Esophagus muscularis mucosa (tissue), 4 donors: ENCODE data around the gene PHC2. TPM values are rescaled to one million over a fixed set of nuclear protein-coding genes. Genes with fewer than 3 reads are reported as not detected.

Source experiments
- DNase-seq: peaks from one replicate; pipeline ENCODE4 v3.0.0-alpha.2; 2017; ENCODE audit errors: extremely low spot score
- H3K27ac ChIP-seq, 4 donors: fragments of 200-600 bp; sonication (generic); replicated peaks in 1 of 4; 1 replicate in 3 of 4; 2 replicates in 1 of 4; pipeline ENCODE4 v1.5.1; 2016 to 2019; ENCODE audit warnings: mild to moderate bottlenecking in 1 of 4
- H3K27me3 ChIP-seq, 4 donors: fragments of 200-600 bp; sonication (generic); one replicate each; pipeline versions ENCODE4 v1.5.1 to v1.6.0; 2016 to 2019
- H3K36me3 ChIP-seq, 4 donors: fragments of 200-600 bp; sonication (generic); one replicate each; pipeline ENCODE4 v1.5.1; 2016 to 2019
- H3K4me1 ChIP-seq, 4 donors: fragments of 200-600 bp; sonication (generic); one replicate each; pipeline ENCODE4 v1.5.1; 2016 to 2019
- H3K4me3 ChIP-seq, 4 donors: fragments of 200-600 bp; sonication (generic); 1 replicate in 2 of 4; 2 replicates in 2 of 4; pipeline ENCODE4 v1.5.1; 2016 to 2019; ENCODE audit warnings: mild to moderate bottlenecking in 4 of 4, moderate library complexity in 1 of 4
- H3K9me3 ChIP-seq, 4 donors: fragments of 200-600 bp; sonication (generic); 1 replicate in 3 of 4; 2 replicates in 1 of 4; pipeline ENCODE4 v1.5.1; 2016 to 2019
- CTCF ChIP-seq, 3 experiments: fragments of 200-600 bp in 2 of 3; fragments of 450-650 bp in 1 of 3; sonication (generic) in 2 of 3; IDR thresholded peaks; one replicate each; pipeline ENCODE4 v1.5.1; 2017 to 2019; ENCODE audit warnings: antibody characterized with exemption in 3 of 3, mild to moderate bottlenecking in 2 of 3, moderate library complexity in 1 of 3
- EP300 ChIP-seq: sonication (generic); formaldehyde crosslinking; IDR thresholded peaks from one replicate; pipeline ENCODE4 v1.6.1; 2017; ENCODE audit warnings: antibody characterized with exemption
- POLR2A ChIP-seq: fragments of 450-650 bp; IDR thresholded peaks from one replicate; pipeline ENCODE4 v1.6.1; 2017; ENCODE audit warnings: antibody characterized with exemption, moderate library complexity, mild to moderate bottlenecking, low read depth
- POLR2AphosphoS5 ChIP-seq, 2 donors: sonication (generic); formaldehyde crosslinking; IDR thresholded peaks; one replicate each; pipeline ENCODE4 v1.6.1; 2017; ENCODE audit warnings: antibody characterized with exemption in 2 of 2
- WGBS: methylation state at CpG from one replicate; pipeline ENCODE4 v1.1.5; 2018; 5-methylcytosine and 5-hydroxymethylcytosine counted together
- intact Hi-C: fragments of 100-400 bp; cut with DNase I; formaldehyde crosslinking; loops from one replicate; pipeline ENCODE4 v1.15.1; 2023
- total RNA-seq, 4 donors: library from RNA; depleted of rRNA; stranded (reverse); fragments of >200 nt; gene quantifications; one replicate each; pipeline versions ENCODE4 v1.1.0 to v1.2.1, GENCODE V29; 2016

PHC2 gene
- total RNA-seq, 4 donors from 2014 or later: 104 to 274 (median 201) TPM

- H3K9me3 ChIP-seq: no peaks in the 10 kb centered on the region
- H3K36me3 ChIP-seq: peaks cover 28 to 73% (median 54%) of the 10 kb centered on the region in 4 donors
- no peak for TF ChIP-seq POLR2AphosphoS5 (IDR thresholded peaks at IDR 0.05)
- no peak for TF ChIP-seq CTCF (IDR thresholded peaks at IDR 0.05)
- TF ChIP-seq POLR2A: no peak
- no peak for TF ChIP-seq EP300
- peaks cover 12 to 16% (median 14%) of the 10 kb centered on the region in 4 donors for H3K4me1 ChIP-seq
- DNase-seq: no peak
- 85% methylated on average over 6 of the region's 6 CpGs for WGBS
- H3K27ac ChIP-seq: no peak overlapping the region
- intact Hi-C loops: no loop called here
- no peaks in the 10 kb centered on the region for H3K27me3 ChIP-seq
- no peak overlapping the region for H3K4me3 ChIP-seq
These were observed 146.8 kb downstream of the PHC2 start for GRCh38 chr1:33284049-33284448.

- no peak for DNase-seq
- TF ChIP-seq EP300: no peak
- H3K4me1 ChIP-seq: peaks cover 12 to 16% (median 12%) of the 10 kb centered on the region in 4 donors
- peaks cover 28 to 78% (median 63%) of the 10 kb centered on the region in 4 donors for H3K36me3 ChIP-seq
- H3K9me3 ChIP-seq: no peaks in the 10 kb centered on the region
- intact Hi-C loops: no loop called here
- no peaks in the 10 kb centered on the region for H3K27me3 ChIP-seq
- 75% methylated on average over 3 of the region's 3 CpGs for WGBS
- no peak overlapping the region for H3K4me3 ChIP-seq
- no peak overlapping the region for H3K27ac ChIP-seq
These were observed 148.1 kb downstream of the PHC2 start for GRCh38 chr1:33282791-33283190.

- peaks cover 7 to 11% (median 10%) of the 10 kb centered on the region in 4 donors for H3K4me1 ChIP-seq
- H3K27me3 ChIP-seq: no peaks in the 10 kb centered on the region
- H3K27ac ChIP-seq: no peak overlapping the region
- H3K4me3 ChIP-seq: no peak overlapping the region
- TF ChIP-seq POLR2AphosphoS5 (IDR thresholded peaks at IDR 0.05) (no peak), POLR2A (no peak), CTCF (IDR thresholded peaks at IDR 0.05) (no peak), EP300 (no peak)
- H3K9me3 ChIP-seq: no peaks in the 10 kb centered on the region
- WGBS: 85% methylated on average over 8 of the region's 17 CpGs
- DNase-seq: no peak
- H3K36me3 ChIP-seq: peaks cover 34 to 88% (median 73%) of the 10 kb centered on the region in 4 donors
- intact Hi-C loops: no loop called here
These were observed 149.2 kb downstream of the PHC2 start for GRCh38 chr1:33281554-33282303.

GRCh38 chr1:33280091-33280661 is 150.7 kb downstream of the PHC2 start:
- no peak for DNase-seq
- H3K4me1 ChIP-seq: no peaks in the 10 kb centered on the region
- H3K27ac ChIP-seq: no peak overlapping the region
- H3K27me3 ChIP-seq: no peaks in the 10 kb centered on the region
- TF ChIP-seq POLR2AphosphoS5 (IDR thresholded peaks at IDR 0.05) (no peak), POLR2A (no peak), EP300 (no peak), CTCF (IDR thresholded peaks at IDR 0.05) (no peak)
- H3K36me3 ChIP-seq: peaks cover 38 to 91% (median 85%) of the 10 kb centered on the region in 4 donors
- no peaks in the 10 kb centered on the region for H3K9me3 ChIP-seq
- H3K4me3 ChIP-seq: no peak overlapping the region
- intact Hi-C loops: no loop called here
- 95% methylated on average over 21 of the region's 29 CpGs for WGBS

- intact Hi-C loops: no loop called here
- Histone ChIP-seq H3K36me3 (peaks cover 36 to 68% (median 65%) of the 10 kb centered on the region in 4 donors), H3K4me1 (peaks cover 0 to 11% (median 3%) of the 10 kb centered on the region in 4 donors), H3K27ac (no peak overlapping the region), H3K9me3 (no peaks in the 10 kb centered on the region), H3K4me3 (no peak overlapping the region), H3K27me3 (no peaks in the 10 kb centered on the region)
- TF ChIP-seq CTCF (IDR thresholded peaks at IDR 0.05) (no peak), POLR2AphosphoS5 (IDR thresholded peaks at IDR 0.05) (no peak), EP300 (no peak)
- DNase-seq: no peak
- WGBS: 91% methylated on average over 11 of the region's 11 CpGs
These were observed 153.3 kb downstream of the PHC2 start for GRCh38 chr1:33277488-33278084.
